SK-N-SH treated with all-trans-retinoic acid at 6 μM for 48 hours (cell line): ENCODE measurements around the gene UGT1A1.

Experiments used
- ATAC-seq: fragments of 200-7000 bp; cut with Tn5 transposase; 3 replicates; pipeline ENCODE4 v1.9.1; 2020; ENCODE audit warnings: mild to moderate bottlenecking, moderate library complexity
- ARNTL ChIP-seq: fragments of 450-650 bp; formaldehyde crosslinking; IDR thresholded peaks from 2 replicates; pipeline ENCODE4 v1.5.0; 2020; ENCODE audit warnings: low read depth, mild to moderate bottlenecking, moderate library complexity, borderline replicate concordance
- BACH2 ChIP-seq: fragments of 250-450 bp; sonication (Bioruptor Pico); IDR thresholded peaks from 2 replicates; pipeline ENCODE4 v1.9.0; 2021; ENCODE audit warnings: mild to moderate bottlenecking, borderline replicate concordance
- CSDC2 ChIP-seq: fragments of 250-450 bp; sonication (Bioruptor Pico); IDR thresholded peaks from 2 replicates; pipeline ENCODE4 v1.5.0; 2020; ENCODE audit warnings: mild to moderate bottlenecking, moderate library complexity
- ESRRG ChIP-seq: fragments of 250-450 bp; sonication (Bioruptor Pico); IDR thresholded peaks from 2 replicates; pipeline ENCODE4 v1.6.1; 2021; ENCODE audit warnings: mild to moderate bottlenecking
- GLIS3 ChIP-seq: fragments of 250-450 bp; sonication (Bioruptor Pico); IDR thresholded peaks from 2 replicates; pipeline ENCODE4 v1.5.0; 2020; ENCODE audit warnings: mild to moderate bottlenecking, moderate library complexity
- ISL1 ChIP-seq: fragments of 250-450 bp; sonication (Bioruptor Pico); IDR thresholded peaks from 2 replicates; pipeline ENCODE4 v2.1.2; 2022; ENCODE audit warnings: mild to moderate bottlenecking, moderate library complexity
- OSR1 ChIP-seq: fragments of 250-450 bp; sonication (Bioruptor Pico); IDR thresholded peaks from 2 replicates; pipeline ENCODE4 v1.8.0; 2022; ENCODE audit warnings: moderate library complexity, mild to moderate bottlenecking, inconsistent platforms
- PATZ1 ChIP-seq: fragments of 250-450 bp; sonication (Bioruptor Pico); IDR thresholded peaks from 2 replicates; pipeline ENCODE4 v1.8.0; 2020; ENCODE audit warnings: mild to moderate bottlenecking, moderate library complexity, borderline replicate concordance
- POU6F1 ChIP-seq: fragments of 250-450 bp; sonication (Bioruptor Pico); IDR thresholded peaks from 2 replicates; pipeline ENCODE4 v1.8.0; 2021; ENCODE audit warnings: low read depth, mild to moderate bottlenecking, moderate library complexity, borderline replicate concordance
- PPARA ChIP-seq: fragments of 250-450 bp; sonication (Bioruptor Pico); IDR thresholded peaks from 2 replicates; pipeline ENCODE4 v1.5.0; 2020; ENCODE audit warnings: mild to moderate bottlenecking, borderline replicate concordance
- RARB ChIP-seq: fragments of 250-450 bp; sonication (Bioruptor Pico); IDR thresholded peaks from 2 replicates; pipeline ENCODE4 v1.8.0; 2021; ENCODE audit warnings: mild to moderate bottlenecking, moderate library complexity
- SNAI2 ChIP-seq: fragments of 250-450 bp; sonication (Bioruptor Pico); IDR thresholded peaks from 2 replicates; pipeline ENCODE4 v1.5.0; 2020; ENCODE audit warnings: mild to moderate bottlenecking, moderate library complexity
- TCF4 ChIP-seq: fragments of 250-450 bp; sonication (Bioruptor Pico); IDR thresholded peaks from 2 replicates; pipeline ENCODE4 v1.8.0; 2021; ENCODE audit warnings: mild to moderate bottlenecking, moderate library complexity, borderline replicate concordance
- TOX ChIP-seq: fragments of 250-450 bp; sonication (Bioruptor Pico); IDR thresholded peaks from 2 replicates; pipeline ENCODE4 v1.8.0; 2021; ENCODE audit warnings: mild to moderate bottlenecking, moderate library complexity, borderline replicate concordance
- TSHZ2 ChIP-seq: fragments of 250-450 bp; sonication (Bioruptor Pico); IDR thresholded peaks from 2 replicates; pipeline ENCODE4 v1.5.0; 2020; ENCODE audit warnings: mild to moderate bottlenecking, moderate library complexity
- ZC3H10 ChIP-seq: fragments of 250-450 bp; sonication (Bioruptor Pico); IDR thresholded peaks from 2 replicates; pipeline ENCODE4 v1.5.1; 2021; ENCODE audit warnings: mild to moderate bottlenecking, moderate library complexity
- ZFP3 ChIP-seq: fragments of 250-450 bp; sonication (Bioruptor Pico); IDR thresholded peaks from 2 replicates; pipeline ENCODE4 v1.5.0; 2020; ENCODE audit warnings: mild to moderate bottlenecking, moderate library complexity
- ZFP30 ChIP-seq: fragments of 450-650 bp; formaldehyde crosslinking; IDR thresholded peaks from 2 replicates; pipeline ENCODE4 v1.5.0; 2022; ENCODE audit warnings: mild to moderate bottlenecking, moderate library complexity
- ZNF565 ChIP-seq: fragments of 450-650 bp; formaldehyde crosslinking; conservative IDR thresholded peaks from 2 replicates; pipeline ENCODE4 v1.5.0; 2020; ENCODE audit warnings: low read depth, mild to moderate bottlenecking, moderate library complexity
- ZNF8 ChIP-seq: fragments of 450-650 bp; formaldehyde crosslinking; IDR thresholded peaks from 2 replicates; pipeline ENCODE4 v1.5.0; 2020; ENCODE audit warnings: mild to moderate bottlenecking, moderate library complexity
- TF ChIP-seq, protein P1 (sequence below): fragments of 250-450 bp; sonication (Bioruptor Pico); IDR thresholded peaks from 2 replicates; pipeline ENCODE4 v1.5.1; 2020; ENCODE audit warnings: low read depth, mild to moderate bottlenecking, moderate library complexity
- TF ChIP-seq, protein P2 (sequence below): fragments of 250-450 bp; sonication (Bioruptor Pico); IDR thresholded peaks from 2 replicates; pipeline ENCODE4 v1.5.1; 2021; ENCODE audit warnings: mild to moderate bottlenecking, moderate library complexity

The UGT1A1 gene

GRCh38 chr2:233791151-233791882, 31.2 kb downstream of the UGT1A1 start:
- TF ChIP-seq TSHZ2 (no peak), CSDC2 (CRISPR knock-in tag) (no peak), ZNF565 (CRISPR knock-in tag) (no peak), TCF4 (CRISPR knock-in tag) (no peak), ZFP3 (no peak), PATZ1 (CRISPR knock-in tag) (no peak), BACH2 (CRISPR knock-in tag) (no peak), ZC3H10 (CRISPR knock-in tag) (no peak), RARB (no peak), PPARA (CRISPR knock-in tag) (no peak), ZFP30 (CRISPR knock-in tag) (no peak), OSR1 (CRISPR knock-in tag) (no peak), ARNTL (CRISPR knock-in tag) (no peak), TOX (CRISPR knock-in tag) (no peak), GLIS3 (no peak)
- TF ChIP-seq, protein P1, sequence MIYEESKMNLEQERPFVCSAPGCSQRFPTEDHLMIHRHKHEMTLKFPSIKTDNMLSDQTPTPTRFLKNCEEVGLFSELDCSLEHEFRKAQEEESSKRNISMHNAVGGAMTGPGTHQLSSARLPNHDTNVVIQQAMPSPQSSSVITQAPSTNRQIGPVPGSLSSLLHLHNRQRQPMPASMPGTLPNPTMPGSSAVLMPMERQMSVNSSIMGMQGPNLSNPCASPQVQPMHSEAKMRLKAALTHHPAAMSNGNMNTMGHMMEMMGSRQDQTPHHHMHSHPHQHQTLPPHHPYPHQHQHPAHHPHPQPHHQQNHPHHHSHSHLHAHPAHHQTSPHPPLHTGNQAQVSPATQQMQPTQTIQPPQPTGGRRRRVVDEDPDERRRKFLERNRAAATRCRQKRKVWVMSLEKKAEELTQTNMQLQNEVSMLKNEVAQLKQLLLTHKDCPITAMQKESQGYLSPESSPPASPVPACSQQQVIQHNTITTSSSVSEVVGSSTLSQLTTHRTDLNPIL (CRISPR knock-in tag) = no peak

GRCh38 chr2:233791883-233792329, 31.8 kb downstream of the UGT1A1 start:
- ATAC-seq = no peak
- no peak for TF ChIP-seq SNAI2 (CRISPR knock-in tag)
- TF ChIP-seq PPARA (CRISPR knock-in tag) = no peak
- TF ChIP-seq, protein P2, sequence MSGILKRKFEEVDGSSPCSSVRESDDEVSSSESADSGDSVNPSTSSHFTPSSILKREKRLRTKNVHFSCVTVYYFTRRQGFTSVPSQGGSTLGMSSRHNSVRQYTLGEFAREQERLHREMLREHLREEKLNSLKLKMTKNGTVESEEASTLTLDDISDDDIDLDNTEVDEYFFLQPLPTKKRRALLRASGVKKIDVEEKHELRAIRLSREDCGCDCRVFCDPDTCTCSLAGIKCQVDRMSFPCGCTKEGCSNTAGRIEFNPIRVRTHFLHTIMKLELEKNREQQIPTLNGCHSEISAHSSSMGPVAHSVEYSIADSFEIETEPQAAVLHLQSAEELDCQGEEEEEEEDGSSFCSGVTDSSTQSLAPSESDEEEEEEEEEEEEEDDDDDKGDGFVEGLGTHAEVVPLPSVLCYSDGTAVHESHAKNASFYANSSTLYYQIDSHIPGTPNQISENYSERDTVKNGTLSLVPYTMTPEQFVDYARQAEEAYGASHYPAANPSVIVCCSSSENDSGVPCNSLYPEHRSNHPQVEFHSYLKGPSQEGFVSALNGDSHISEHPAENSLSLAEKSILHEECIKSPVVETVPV (CRISPR knock-in tag) = no peak
- no peak for TF ChIP-seq ARNTL (CRISPR knock-in tag)
- TF ChIP-seq ZNF8 (CRISPR knock-in tag) = no peak
- TF ChIP-seq GLIS3 = no peak
- no peak for TF ChIP-seq TSHZ2
- no peak for TF ChIP-seq PATZ1 (CRISPR knock-in tag)
- TF ChIP-seq ISL1 (CRISPR knock-in tag) = no peak
- TF ChIP-seq, protein P1 (CRISPR knock-in tag) = no peak
- no peak for TF ChIP-seq BACH2 (CRISPR knock-in tag)
- no peak for TF ChIP-seq ZFP30 (CRISPR knock-in tag)
- no peak for TF ChIP-seq TOX (CRISPR knock-in tag)
- TF ChIP-seq POU6F1 = no peak
- TF ChIP-seq RARB = no peak
- no peak for TF ChIP-seq ZC3H10 (CRISPR knock-in tag)
- no peak for TF ChIP-seq CSDC2 (CRISPR knock-in tag)
- TF ChIP-seq ESRRG = no peak
- TF ChIP-seq, all 23 proteins: peak for 0

More at GRCh38 chr2:233791151-233791882, 31.2 kb downstream of the UGT1A1 start:
- ATAC-seq = no peak
